Measurements from ENCODE around the gene TEX14.

Gene TEX14

DNA sequence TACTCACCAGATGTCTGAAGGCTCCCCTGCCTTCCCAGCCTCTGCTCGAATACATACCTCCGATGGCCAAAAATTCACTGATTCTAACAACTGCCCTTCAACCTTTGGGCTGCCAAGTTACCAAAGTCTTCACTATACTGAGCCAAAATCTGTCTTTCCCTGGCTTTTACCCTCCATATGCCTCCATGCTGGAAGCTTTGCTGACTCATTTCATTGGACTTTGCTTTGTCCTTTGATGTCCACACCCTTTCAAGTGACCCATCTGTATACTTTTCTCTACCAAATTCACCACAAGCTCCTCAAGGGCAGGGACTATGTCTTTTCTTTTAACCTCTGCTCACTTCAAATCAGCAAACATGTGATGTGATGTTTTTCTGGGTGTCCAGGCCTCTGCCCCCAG is 156.4 kb downstream of the TEX14 start:
- DNase-seq = no peak
- Histone ChIP-seq H3K36me3 (no peaks in the 10 kb centered on the region), H3K27me3 (no peaks in the 10 kb centered on the region), H3K9me3 (no peaks in the 10 kb centered on the region), H3K4me1 (peaks cover 0 to 29% (median 20%) of the 10 kb centered on the region in 4 donors), H3K27ac (no peak overlapping the region), H3K4me3 (no peak overlapping the region)
- no peak for TF ChIP-seq CTCF (IDR thresholded peaks at IDR 0.05)
- intact Hi-C loops (cut with DNase I; ENCODE audit: low total_unique reads) = loop anchor here (10.0 kb wide), 1 partner anchor 89 kb away; no protein-coding TSS in a partner anchor

- Histone ChIP-seq H3K36me3 (no peaks in the 10 kb centered on the region), H3K27ac (no peak overlapping the region), H3K9me3 (no peaks in the 10 kb centered on the region), H3K4me3 (no peak overlapping the region), H3K27me3 (no peaks in the 10 kb centered on the region), H3K4me1 (peaks cover 0 to 32% (median 23%) of the 10 kb centered on the region in 4 donors)
- TF ChIP-seq CTCF (IDR thresholded peaks at IDR 0.05) = no peak
- DNase-seq = no peak
- intact Hi-C loops (cut with DNase I; ENCODE audit: low total_unique reads) = loop anchor here (10.0 kb wide), 1 partner anchor 90 kb away; no protein-coding TSS in a partner anchor
Observed at GRCh38 chr17:58534901-58535421, 156.9 kb downstream of the TEX14 start.

GRCh38 chr17:58534331-58534730 is 157.5 kb downstream of the TEX14 start:
- intact Hi-C loops (cut with DNase I; ENCODE audit: low total_unique reads) = loop anchor here (10.0 kb wide), 1 partner anchor 90 kb away; no protein-coding TSS in a partner anchor
- peaks cover 0 to 36% (median 27%) of the 10 kb centered on the region in 4 donors for H3K4me1 ChIP-seq
- no peaks in the 10 kb centered on the region for H3K36me3 ChIP-seq
- H3K27ac ChIP-seq = no peak overlapping the region
- no peaks in the 10 kb centered on the region for H3K27me3 ChIP-seq
- DNase-seq = no peak
- no peak for TF ChIP-seq CTCF (IDR thresholded peaks at IDR 0.05)
- no peaks in the 10 kb centered on the region for H3K9me3 ChIP-seq
- no peak overlapping the region for H3K4me3 ChIP-seq

DNA sequence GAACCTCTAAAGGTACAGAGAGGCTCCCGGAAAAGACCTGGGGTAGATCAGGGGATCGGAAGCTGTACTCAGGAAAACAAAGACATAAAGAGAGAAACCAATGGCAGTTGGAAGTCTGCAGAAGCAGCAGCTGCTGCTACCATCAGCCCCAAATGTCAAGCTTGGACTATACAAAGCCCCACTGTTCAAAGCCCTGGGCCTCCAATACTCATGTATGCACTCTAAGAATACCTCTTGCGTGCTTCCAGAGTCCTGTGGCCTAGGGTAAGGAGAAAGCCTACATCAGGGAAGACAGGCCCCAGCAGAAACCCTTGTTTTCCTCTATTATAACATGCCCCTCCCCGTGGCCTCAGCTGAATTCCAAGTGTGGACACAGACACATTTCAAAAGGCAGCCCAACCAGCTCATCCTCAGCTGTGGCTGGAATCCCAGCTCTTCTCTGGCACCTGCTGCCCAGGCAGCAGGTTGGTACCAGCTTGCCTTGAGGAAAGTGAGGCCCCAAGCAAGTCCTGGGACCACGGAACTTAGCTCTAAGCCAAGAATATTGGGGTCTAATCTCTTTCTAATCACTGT is 158.1 kb downstream of the TEX14 start:
- intact Hi-C loops (cut with DNase I; ENCODE audit: low total_unique reads) = loop anchor here (10.0 kb wide), 1 partner anchor 91 kb away; no protein-coding TSS in a partner anchor
- H3K4me3 ChIP-seq = no peak overlapping the region
- no peak overlapping the region for H3K27ac ChIP-seq
- H3K4me1 ChIP-seq = peaks cover 0 to 36% (median 29%) of the 10 kb centered on the region in 4 donors
- H3K27me3 ChIP-seq = no peaks in the 10 kb centered on the region
- no peak for TF ChIP-seq CTCF (IDR thresholded peaks at IDR 0.05)
- no peak for DNase-seq
- no peaks in the 10 kb centered on the region for H3K9me3 ChIP-seq
- no peaks in the 10 kb centered on the region for H3K36me3 ChIP-seq

- H3K4me3 ChIP-seq = peak overlapping the region; percentile 58 to 67
- H3K36me3 ChIP-seq = no peaks in the 10 kb centered on the region
- DNase-seq = no peak
- H3K9me3 ChIP-seq = no peaks in the 10 kb centered on the region
- no peak for TF ChIP-seq CTCF (IDR thresholded peaks at IDR 0.05)
- H3K27ac ChIP-seq = peak overlapping the region; percentile 70 to 72
- intact Hi-C loops (cut with DNase I; ENCODE audit: low total_unique reads) = loop anchor here (10.0 kb wide), 1 partner anchor 92 kb away; no protein-coding TSS in a partner anchor
- peaks cover 0 to 46% (median 38%) of the 10 kb centered on the region in 4 donors for H3K4me1 ChIP-seq
- H3K27me3 ChIP-seq = no peaks in the 10 kb centered on the region
Observed at GRCh38 chr17:58532555-58532951, 159.3 kb downstream of the TEX14 start.

Measured in tibial artery (tissue), 4 donors.